HepG2 (cell line): ENCODE data around the gene SERAC1. TPM values are rescaled to one million over a fixed set of nuclear protein-coding genes. Genes with fewer than 3 reads are reported as not detected.

Source experiments
- CTCF ChIP-seq: sonication (generic); formaldehyde crosslinking; IDR thresholded peaks from 2 replicates; pipeline ENCODE4 v1.5.0; 2020; ENCODE audit warnings: mild to moderate bottlenecking, missing genetic modification reagents, moderate library complexity
- FOXP4 ChIP-seq: sonication (generic); formaldehyde crosslinking; IDR thresholded peaks from 2 replicates; pipeline ENCODE4 v1.4.0; 2020; ENCODE audit warnings: missing genetic modification reagents
- LCORL ChIP-seq, 2 experiments: fragments of 450-650 bp in 1 of 2; sonication (generic) in 1 of 2; formaldehyde crosslinking in 1 of 2; IDR thresholded peaks; 2 replicates each; pipeline versions ENCODE4 v1.5.0 to v1.6.1; 2017 to 2020; ENCODE audit warnings: antibody characterized with exemption in 1 of 2, missing genetic modification reagents in 1 of 2
- MAFF ChIP-seq: IDR thresholded peaks from 2 replicates; pipeline ENCODE4 v1.6.1; 2011; ENCODE audit warnings: low read depth, low read length, improper control_type of control experiment
- NFATC3 ChIP-seq: sonication (generic); formaldehyde crosslinking; IDR thresholded peaks from 2 replicates; pipeline ENCODE4 v1.5.1; 2020; ENCODE audit warnings: mild to moderate bottlenecking, missing genetic modification reagents
- RAD21 ChIP-seq: fragments of 450-650 bp; formaldehyde crosslinking; IDR thresholded peaks from 2 replicates; pipeline ENCODE4 v1.5.0; 2020; ENCODE audit warnings: mild to moderate bottlenecking
- RCOR2 ChIP-seq: IDR thresholded peaks from 2 replicates; pipeline ENCODE4 v1.6.1; 2016; ENCODE audit warnings: missing biosample characterization, missing genetic modification reagents
- SAP130 ChIP-seq: IDR thresholded peaks from 2 replicates; pipeline ENCODE4 v1.6.1; 2016; ENCODE audit warnings: low read depth
- SMC3 ChIP-seq: IDR thresholded peaks from 2 replicates; pipeline ENCODE4 v1.6.1; 2011; ENCODE audit warnings: low read length, improper control_type of control experiment
- TEAD3 ChIP-seq: optimal IDR thresholded peaks from 2 replicates; pipeline ENCODE3; 2016; ENCODE audit warnings: borderline replicate concordance
- XRCC5 ChIP-seq: fragments of 200-400 bp; formaldehyde crosslinking; optimal IDR thresholded peaks from 2 replicates; pipeline ENCODE3; 2017; ENCODE audit warnings: mild to moderate bottlenecking, low read length
- ZFP90 ChIP-seq: sonication (generic); formaldehyde crosslinking; IDR thresholded peaks from 2 replicates; pipeline ENCODE4 v1.8.0; 2022; ENCODE audit warnings: missing genetic modification reagents, mild to moderate bottlenecking, inconsistent platforms, borderline replicate concordance
- ZNF331 ChIP-seq: sonication (generic); formaldehyde crosslinking; IDR thresholded peaks from 2 replicates; pipeline ENCODE4 v1.4.0; 2020; ENCODE audit warnings: missing genetic modification reagents
- ZNF337 ChIP-seq: sonication (generic); formaldehyde crosslinking; IDR thresholded peaks from 2 replicates; pipeline ENCODE4 v1.5.1; 2020; ENCODE audit warnings: missing genetic modification reagents, low read depth, mild to moderate bottlenecking, borderline replicate concordance
- ZNF549 ChIP-seq: sonication (generic); formaldehyde crosslinking; IDR thresholded peaks from 2 replicates; pipeline ENCODE4 v1.5.0; 2020; ENCODE audit warnings: missing genetic modification reagents
- ZNF7 ChIP-seq: IDR thresholded peaks from 2 replicates; pipeline ENCODE4 v1.6.1; 2016; ENCODE audit warnings: missing biosample characterization, missing genetic modification reagents
- polyA plus RNA-seq, 8 experiments: library from polyadenylated mRNA; depleted of rRNA in 3 of 8; stranded (reverse) in 7 of 8; unstranded in 1 of 8; fragments of >200 nt; fragmentation: Illumina TruSeq in 4 of 8; extraction: Trizol in 4 of 8; gene quantifications; 2 replicates each; pipeline versions ENCODE4 v1.2.1 to v1.2.3, GENCODE V29; 2011 to 2016; ENCODE audit warnings: low read depth in 4 of 8, missing spikeins in 1 of 8, mixed read lengths in 1 of 8; ENCODE audit not compliant: insufficient read depth in 1 of 8
- total RNA-seq, 5 experiments: library from RNA; depleted of rRNA; stranded (reverse); fragments of >200 nt; fragmentation: Illumina TruSeq; extraction: Trizol; gene quantifications; 2 replicates each; pipeline ENCODE4 v1.2.3, GENCODE V29; 2016; ENCODE audit warnings: low read depth in 1 of 5
- TF ChIP-seq, protein P1 (sequence below), 2 experiments: fragments of 450-650 bp in 1 of 2; sonication (generic) in 1 of 2; formaldehyde crosslinking in 1 of 2; IDR thresholded peaks; 2 replicates each; pipeline versions ENCODE4 v1.6.1 to v1.8.0; 2016 to 2022; ENCODE audit warnings: antibody characterized with exemption in 1 of 2, mild to moderate bottlenecking in 1 of 2, missing genetic modification reagents in 1 of 2

SERAC1 gene
- total and polyA plus RNA-seq, 2 of the 13 experiments (the other 11 are each of a cell fraction or from before 2014, with no cell fraction given), result 4.5 to 8.1 TPM

DNA sequence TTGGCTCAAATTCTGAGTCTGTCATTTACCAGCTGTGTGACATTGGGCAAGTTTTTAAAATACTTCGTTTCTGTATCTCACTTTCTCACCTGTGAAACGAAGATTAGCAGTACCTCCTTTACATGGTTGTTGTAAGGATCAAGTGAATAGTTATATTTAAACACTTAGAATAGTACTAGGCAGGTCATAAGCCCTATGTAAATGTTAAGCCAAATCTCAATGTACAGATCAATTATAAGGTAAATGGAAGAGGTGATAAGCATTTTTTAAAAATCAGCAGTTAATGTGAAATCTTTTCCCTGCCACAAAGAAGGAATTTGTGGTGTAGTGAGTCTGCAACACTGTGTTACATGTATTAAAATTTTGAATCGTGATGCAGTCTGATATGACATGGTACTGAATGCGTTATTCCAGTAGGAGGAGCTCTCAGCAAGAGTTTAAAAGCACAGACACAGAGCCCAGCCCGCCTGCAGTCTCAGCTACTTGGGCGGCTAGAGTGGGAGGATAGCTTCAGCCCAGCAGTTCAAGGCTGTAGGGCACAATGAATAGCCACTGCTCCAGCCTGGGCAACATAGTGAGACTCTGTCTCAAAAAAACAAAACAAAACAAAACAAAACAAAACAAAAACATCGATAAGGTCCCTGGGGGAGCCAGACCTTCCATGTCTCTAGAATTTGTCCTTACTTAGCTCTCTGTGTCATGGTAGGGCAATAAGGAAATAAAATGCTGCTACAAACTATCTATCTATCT, 46.0 kb upstream of the SERAC1 start (continued):
- TF ChIP-seq RCOR2 (CRISPR knock-in tag) (peak; percentile 67), ZNF549 (no peak), NFATC3 (CRISPR knock-in tag) (no peak), FOXP4 (CRISPR knock-in tag) (peak; percentile 32; the same call in 1 of the 2 replicates), XRCC5 (peak; percentile 77), SMC3 (peak; percentile 82), ZNF337 (CRISPR knock-in tag) (no peak), LCORL (IDR thresholded peaks at IDR 0.05) (no peak), LCORL (CRISPR knock-in tag; IDR thresholded peaks at IDR 0.05) (peak; percentile 49; the same call in 1 of the 2 replicates), MAFF (0 out of 2 replicates have a peak, but pooled peaks have one; percentile 13), ZNF331 (peak; percentile 78), TEAD3 (CRISPR knock-in tag) (peak; percentile 42), RAD21 (peak; percentile 92), ZNF7 (CRISPR knock-in tag) (no peak), SAP130 (CRISPR knock-in tag) (peak; percentile 41; the same call in 1 of the 2 replicates), CTCF (CRISPR knock-in tag) (peak; percentile 95), ZFP90 (CRISPR knock-in tag) (no peak)
- TF ChIP-seq, protein P1, sequence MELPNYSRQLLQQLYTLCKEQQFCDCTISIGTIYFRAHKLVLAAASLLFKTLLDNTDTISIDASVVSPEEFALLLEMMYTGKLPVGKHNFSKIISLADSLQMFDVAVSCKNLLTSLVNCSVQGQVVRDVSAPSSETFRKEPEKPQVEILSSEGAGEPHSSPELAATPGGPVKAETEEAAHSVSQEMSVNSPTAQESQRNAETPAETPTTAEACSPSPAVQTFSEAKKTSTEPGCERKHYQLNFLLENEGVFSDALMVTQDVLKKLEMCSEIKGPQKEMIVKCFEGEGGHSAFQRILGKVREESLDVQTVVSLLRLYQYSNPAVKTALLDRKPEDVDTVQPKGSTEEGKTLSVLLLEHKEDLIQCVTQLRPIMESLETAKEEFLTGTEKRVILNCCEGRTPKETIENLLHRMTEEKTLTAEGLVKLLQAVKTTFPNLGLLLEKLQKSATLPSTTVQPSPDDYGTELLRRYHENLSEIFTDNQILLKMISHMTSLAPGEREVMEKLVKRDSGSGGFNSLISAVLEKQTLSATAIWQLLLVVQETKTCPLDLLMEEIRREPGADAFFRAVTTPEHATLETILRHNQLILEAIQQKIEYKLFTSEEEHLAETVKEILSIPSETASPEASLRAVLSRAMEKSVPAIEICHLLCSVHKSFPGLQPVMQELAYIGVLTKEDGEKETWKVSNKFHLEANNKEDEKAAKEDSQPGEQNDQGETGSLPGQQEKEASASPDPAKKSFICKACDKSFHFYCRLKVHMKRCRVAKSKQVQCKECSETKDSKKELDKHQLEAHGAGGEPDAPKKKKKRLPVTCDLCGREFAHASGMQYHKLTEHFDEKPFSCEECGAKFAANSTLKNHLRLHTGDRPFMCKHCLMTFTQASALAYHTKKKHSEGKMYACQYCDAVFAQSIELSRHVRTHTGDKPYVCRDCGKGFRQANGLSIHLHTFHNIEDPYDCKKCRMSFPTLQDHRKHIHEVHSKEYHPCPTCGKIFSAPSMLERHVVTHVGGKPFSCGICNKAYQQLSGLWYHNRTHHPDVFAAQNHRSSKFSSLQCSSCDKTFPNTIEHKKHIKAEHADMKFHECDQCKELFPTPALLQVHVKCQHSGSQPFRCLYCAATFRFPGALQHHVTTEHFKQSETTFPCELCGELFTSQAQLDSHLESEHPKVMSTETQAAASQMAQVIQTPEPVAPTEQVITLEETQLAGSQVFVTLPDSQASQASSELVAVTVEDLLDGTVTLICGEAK (IDR thresholded peaks at IDR 0.05), result no peak
- TF ChIP-seq, protein P1 (CRISPR knock-in tag; IDR thresholded peaks at IDR 0.05), result no peak
